ENCODE results near the gene PRR5L. TPM values are rescaled to one million over a fixed set of nuclear protein-coding genes. Genes with fewer than 3 reads are reported as not detected.

Gene PRR5L
- total and polyA plus RNA-seq, 2 experiments from 2014 or later, result 3.1 to 7.5 TPM

DNA sequence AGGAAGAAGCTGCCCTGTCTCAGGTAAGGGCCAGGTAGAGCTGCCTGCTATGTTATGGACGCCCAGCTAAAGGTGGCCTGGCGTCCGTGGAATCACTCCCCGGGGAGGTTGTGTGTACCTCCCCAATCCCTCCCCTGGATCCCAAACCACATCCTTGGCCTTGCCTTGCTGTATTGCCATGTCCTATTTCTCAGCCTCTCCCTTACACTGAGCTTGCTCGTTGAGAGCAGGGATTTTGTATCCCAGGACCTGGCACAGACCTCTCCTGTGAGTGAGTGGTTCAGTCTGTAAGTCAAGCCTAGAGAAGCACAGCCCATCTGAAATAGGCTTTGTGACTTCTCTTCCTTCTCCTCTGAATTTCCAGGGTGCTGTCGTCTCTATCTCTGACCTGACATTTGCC, 160.1 kb downstream of the PRR5L start:
- Histone ChIP-seq H3K9me3 (ENCODE audit: low read depth) (no peaks in the 10 kb centered on the region), H2AFZ (no peak overlapping the region), H3K27me3 (no peaks in the 10 kb centered on the region), H4K20me1 (ENCODE audit: insufficient read depth, poor library complexity, severe bottlenecking) (no peaks in the 10 kb centered on the region), H3K27ac (peak overlapping the region; percentile 77), H3K9me2 (replicated peaks; ENCODE audit: insufficient read depth) (no peaks in the 10 kb centered on the region), H3K79me2 (no peaks in the 10 kb centered on the region), H3K4me3 (no peak overlapping the region), H3K4me2 (no peak overlapping the region), H3K4me1 (ENCODE audit: insufficient read depth) (peaks cover 41% of the 10 kb centered on the region), H3K36me3 (replicated peaks; ENCODE audit: insufficient read depth, low read depth) (no peaks in the 10 kb centered on the region)
- TF ChIP-seq EZH2phosphoT487 (IDR thresholded peaks at IDR 0.05; ENCODE audit: low read depth, severe bottlenecking, unreplicated experiment) (no peak), EZH2 (IDR thresholded peaks at IDR 0.05; ENCODE audit: borderline replicate concordance) (no peak)
- TF ChIP-seq, protein P1, sequence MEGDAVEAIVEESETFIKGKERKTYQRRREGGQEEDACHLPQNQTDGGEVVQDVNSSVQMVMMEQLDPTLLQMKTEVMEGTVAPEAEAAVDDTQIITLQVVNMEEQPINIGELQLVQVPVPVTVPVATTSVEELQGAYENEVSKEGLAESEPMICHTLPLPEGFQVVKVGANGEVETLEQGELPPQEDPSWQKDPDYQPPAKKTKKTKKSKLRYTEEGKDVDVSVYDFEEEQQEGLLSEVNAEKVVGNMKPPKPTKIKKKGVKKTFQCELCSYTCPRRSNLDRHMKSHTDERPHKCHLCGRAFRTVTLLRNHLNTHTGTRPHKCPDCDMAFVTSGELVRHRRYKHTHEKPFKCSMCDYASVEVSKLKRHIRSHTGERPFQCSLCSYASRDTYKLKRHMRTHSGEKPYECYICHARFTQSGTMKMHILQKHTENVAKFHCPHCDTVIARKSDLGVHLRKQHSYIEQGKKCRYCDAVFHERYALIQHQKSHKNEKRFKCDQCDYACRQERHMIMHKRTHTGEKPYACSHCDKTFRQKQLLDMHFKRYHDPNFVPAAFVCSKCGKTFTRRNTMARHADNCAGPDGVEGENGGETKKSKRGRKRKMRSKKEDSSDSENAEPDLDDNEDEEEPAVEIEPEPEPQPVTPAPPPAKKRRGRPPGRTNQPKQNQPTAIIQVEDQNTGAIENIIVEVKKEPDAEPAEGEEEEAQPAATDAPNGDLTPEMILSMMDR (IDR thresholded peaks at IDR 0.05; ENCODE audit: poor library complexity), result no peak
- no peak for DNase-seq (ENCODE audit: low spot score)
- WGBS (ENCODE audit: low lambda C conversion rate, missing lambda C conversion rate), result 85% methylated on average over 6 of the region's 6 CpGs

DNA sequence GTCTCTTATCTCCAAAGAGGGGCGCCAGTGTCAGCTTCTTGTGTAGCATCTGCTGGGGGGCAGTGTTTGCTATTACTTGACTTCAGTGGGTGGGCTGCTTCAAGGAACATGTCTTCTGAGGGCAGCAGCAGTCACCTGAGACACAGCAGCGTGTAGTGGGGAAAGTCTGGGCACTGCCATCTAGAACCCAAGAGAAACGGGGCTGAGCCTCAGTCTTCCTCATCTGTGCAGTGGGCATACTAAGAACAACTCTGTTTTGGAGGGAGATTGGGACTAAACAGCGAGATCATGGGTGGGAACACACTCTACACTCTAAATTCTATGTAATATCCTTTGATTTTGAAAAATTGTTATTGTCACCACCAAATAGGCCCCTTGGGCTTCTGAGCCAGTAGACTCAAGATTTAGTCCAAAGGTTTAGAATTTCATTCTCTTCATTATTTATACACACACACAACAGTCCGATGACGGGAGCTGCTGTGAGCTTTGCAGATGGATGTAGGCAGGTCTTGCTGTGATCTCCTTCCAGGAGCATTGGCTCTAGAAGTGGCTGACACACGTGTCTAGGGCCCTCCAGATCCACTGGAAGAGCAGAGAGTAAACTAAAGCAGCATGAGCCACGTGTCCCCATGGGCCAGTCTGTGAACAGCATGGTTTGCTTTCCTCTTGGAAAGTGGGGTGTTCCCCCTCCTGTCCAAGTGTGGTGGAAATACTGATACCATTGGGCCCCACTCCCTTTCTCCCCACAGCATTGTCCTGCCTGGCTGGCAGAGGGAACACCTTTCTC, 162.2 kb downstream of the PRR5L start:
- 91% methylated on average over 8 of the region's 8 CpGs for WGBS (ENCODE audit: low lambda C conversion rate, missing lambda C conversion rate)
- Histone ChIP-seq H2AFZ (no peak overlapping the region), H4K20me1 (ENCODE audit: insufficient read depth, poor library complexity, severe bottlenecking) (no peaks in the 10 kb centered on the region), H3K4me2 (no peak overlapping the region), H3K36me3 (replicated peaks; ENCODE audit: insufficient read depth, low read depth) (no peaks in the 10 kb centered on the region), H3K27me3 (no peaks in the 10 kb centered on the region), H3K4me1 (ENCODE audit: insufficient read depth) (peaks cover 27% of the 10 kb centered on the region), H3K9me3 (ENCODE audit: low read depth) (no peaks in the 10 kb centered on the region), H3K27ac (no peak overlapping the region), H3K79me2 (no peaks in the 10 kb centered on the region), H3K4me3 (no peak overlapping the region), H3K9me2 (replicated peaks; ENCODE audit: insufficient read depth) (no peaks in the 10 kb centered on the region)
- TF ChIP-seq, protein P1 (IDR thresholded peaks at IDR 0.05; ENCODE audit: poor library complexity), result no peak
- no peak for DNase-seq (ENCODE audit: low spot score)

DNA sequence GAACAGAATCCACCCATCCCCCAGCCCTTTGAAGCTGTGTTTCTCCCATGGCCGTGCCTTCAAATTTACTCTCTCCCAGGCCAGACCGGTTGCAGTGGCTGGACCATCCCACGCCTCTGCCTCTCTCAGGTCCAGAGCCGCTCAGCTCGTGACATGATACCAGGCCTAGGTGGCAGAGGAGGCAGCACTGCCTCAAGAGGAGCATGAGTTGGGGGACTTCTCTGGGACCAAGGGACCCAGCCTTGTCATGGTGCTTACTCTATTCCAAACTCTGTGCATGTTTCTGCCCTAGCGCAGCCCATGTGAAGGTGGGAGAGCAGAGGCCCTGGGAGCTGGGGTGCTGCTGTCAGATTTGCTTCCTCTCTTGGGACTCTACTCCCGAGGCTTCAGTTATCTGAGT, 163.0 kb downstream of the PRR5L start:
- no peaks in the 10 kb centered on the region for H3K36me3 ChIP-seq (replicated peaks; ENCODE audit: insufficient read depth, low read depth)

More for the DNA sequence above, 163.0 kb downstream of the PRR5L start:
- H3K9me2 ChIP-seq (replicated peaks; ENCODE audit: insufficient read depth), result no peaks in the 10 kb centered on the region
- no peak overlapping the region for H2AFZ ChIP-seq
- H3K4me3 ChIP-seq, result no peak overlapping the region
- H3K27me3 ChIP-seq, result no peaks in the 10 kb centered on the region
- WGBS (ENCODE audit: low lambda C conversion rate, missing lambda C conversion rate), result 89% methylated on average over 7 of the region's 7 CpGs
- H3K79me2 ChIP-seq, result no peaks in the 10 kb centered on the region
- DNase-seq (ENCODE audit: low spot score), result no peak
- H3K4me1 ChIP-seq (ENCODE audit: insufficient read depth), result peaks cover 20% of the 10 kb centered on the region
- no peaks in the 10 kb centered on the region for H4K20me1 ChIP-seq (ENCODE audit: insufficient read depth, poor library complexity, severe bottlenecking)
- H3K4me2 ChIP-seq, result no peak overlapping the region
- TF ChIP-seq EZH2phosphoT487 (IDR thresholded peaks at IDR 0.05; ENCODE audit: low read depth, severe bottlenecking, unreplicated experiment) (no peak), EZH2 (IDR thresholded peaks at IDR 0.05; ENCODE audit: borderline replicate concordance) (no peak)
- TF ChIP-seq, protein P1 (IDR thresholded peaks at IDR 0.05; ENCODE audit: poor library complexity), result no peak
- no peaks in the 10 kb centered on the region for H3K9me3 ChIP-seq (ENCODE audit: low read depth)
- H3K27ac ChIP-seq, result no peak overlapping the region
